HG03378 (cell line): Measurements from ENCODE around the gene IRS4.

Experiments
- ATAC-seq: cut with Tn5 transposase; IDR thresholded peaks from one replicate; pipeline ENCODE4 v1.9.1; 2021; ENCODE audit warnings: mild to moderate bottlenecking, moderate library complexity; ENCODE audit not compliant: unreplicated experiment

Gene IRS4

GRCh38 chrX:108736509-108737479, at the start of gene IRS4:
Gene IRS4, minus strand, starts transcription at chrX:108736563.
- no peak for ATAC-seq

- ATAC-seq = no peak
These were observed 36.2 kb upstream of the IRS4 start for GRCh38 chrX:108772549-108772948.

- ATAC-seq = no peak
These were observed 27.2 kb upstream of the IRS4 start for GRCh38 chrX:108763559-108763958.

GRCh38 chrX:108740299-108740774, 4.0 kb upstream of the IRS4 start:
- no peak for ATAC-seq

GRCh38 chrX:108737754-108738153, 1.4 kb upstream of the IRS4 start:
- no peak for ATAC-seq

- no peak for ATAC-seq
These were observed 469 bp downstream of the IRS4 start for GRCh38 chrX:108735679-108736508.

- no peak for ATAC-seq
These were observed 1.2 kb downstream of the IRS4 start for GRCh38 chrX:108735091-108735678.

GRCh38 chrX:108734426-108734825, 1.9 kb downstream of the IRS4 start:
- no peak for ATAC-seq

GRCh38 chrX:108732630-108733321, 3.6 kb downstream of the IRS4 start:
- no peak for ATAC-seq

GRCh38 chrX:108731153-108731552, 5.2 kb downstream of the IRS4 start:
- ATAC-seq = no peak

GRCh38 chrX:108726748-108727147, 9.6 kb downstream of the IRS4 start:
- no peak for ATAC-seq

- no peak for ATAC-seq
These were observed 13.8 kb downstream of the IRS4 start for GRCh38 chrX:108722561-108722960.

- no peak for ATAC-seq
These were observed 23.5 kb downstream of the IRS4 start for GRCh38 chrX:108712886-108713285.

GRCh38 chrX:108704839-108705238, 31.5 kb downstream of the IRS4 start:
- no peak for ATAC-seq

GRCh38 chrX:108702530-108702929, 33.8 kb downstream of the IRS4 start:
- no peak for ATAC-seq

- no peak for ATAC-seq
These were observed 34.7 kb downstream of the IRS4 start for GRCh38 chrX:108701633-108702032.

- ATAC-seq = peak; percentile 84
These were observed 37.0 kb downstream of the IRS4 start for GRCh38 chrX:108699368-108699767.

GRCh38 chrX:108696690-108697089, 39.7 kb downstream of the IRS4 start:
- ATAC-seq = no peak
